Prostate gland (tissue), 2 donors: ENCODE measurements around the gene FGD5. TPM values are rescaled to one million over a fixed set of nuclear protein-coding genes. Genes with fewer than 3 reads are reported as not detected.
A peak's percentile ranks its signal among the peaks of the same experiment; 100 is the strongest.

Experiments used
- DNase-seq: peaks from one replicate; pipeline ENCODE4 v3.0.0-alpha.2; 2019; ENCODE audit warnings: low spot score
- H3K27ac ChIP-seq, 2 donors: fragments of 200-600 bp; sonication (generic); 2 replicates each; pipeline ENCODE4 v1.5.1; 2017 to 2019
- H3K27me3 ChIP-seq: fragments of 200-600 bp; sonication (generic); replicated peaks from 2 replicates; pipeline ENCODE4 v1.5.1; 2019; ENCODE audit not compliant: insufficient read depth
- H3K36me3 ChIP-seq, 2 donors: fragments of 200-600 bp; sonication (generic); 1 replicate in 1 of 2; 2 replicates in 1 of 2; pipeline versions ENCODE4 v1.5.1 to v1.8.1; 2017 to 2019
- H3K4me1 ChIP-seq: fragments of 200-600 bp; sonication (generic); replicated peaks from 2 replicates; pipeline ENCODE4 v1.5.1; 2019
- H3K4me3 ChIP-seq, 2 donors: fragments of 200-600 bp; sonication (generic); 2 replicates each; pipeline ENCODE4 v1.5.1; 2017 to 2019
- H3K9me3 ChIP-seq: fragments of 200-600 bp; sonication (generic); 2 replicates; pipeline ENCODE4 v1.5.1; 2017
- POLR2A ChIP-seq: fragments of 450-650 bp; IDR thresholded peaks from one replicate; pipeline ENCODE4 v1.6.1; 2016; ENCODE audit warnings: antibody characterized with exemption, mild to moderate bottlenecking
- POLR2AphosphoS5 ChIP-seq: sonication (generic); formaldehyde crosslinking; IDR thresholded peaks from one replicate; pipeline ENCODE4 v1.6.1; 2017; ENCODE audit warnings: antibody characterized with exemption
- WGBS: methylation state at CpG from one replicate; pipeline ENCODE4 v1.1.5; 2018; 5-methylcytosine and 5-hydroxymethylcytosine counted together
- intact Hi-C: fragments of 100-400 bp; cut with DNase I; formaldehyde crosslinking; loops from one replicate; pipeline ENCODE4 v1.14.2; 2022
- total RNA-seq, 2 donors: library from RNA; depleted of rRNA; stranded (reverse); fragments of >200 nt; gene quantifications; one replicate each; pipeline ENCODE4 v1.1.0, GENCODE V29; 2016
- TF ChIP-seq, protein P1 (sequence below), 4 experiments: fragments of 200-600 bp in 2 of 4; fragments of 450-650 bp in 2 of 4; sonication (generic) in 2 of 4; IDR thresholded peaks; 1 replicate in 3 of 4; 2 replicates in 1 of 4; pipeline ENCODE4 v1.5.1; 2016 to 2019; ENCODE audit warnings: antibody characterized with exemption in 4 of 4, mild to moderate bottlenecking in 2 of 4, moderate library complexity in 2 of 4

The FGD5 gene
- total RNA-seq, 2 donors from 2014 or later = 4.5 to 15.8 TPM

- Histone ChIP-seq H3K4me1 (no peaks in the 10 kb centered on the region), H3K27ac (no peak overlapping the region), H3K36me3 (no peaks in the 10 kb centered on the region), H3K27me3 (no peaks in the 10 kb centered on the region), H3K4me3 (no peak overlapping the region), H3K9me3 (no peaks in the 10 kb centered on the region)
- DNase-seq = no peak
- TF ChIP-seq, protein P1, sequence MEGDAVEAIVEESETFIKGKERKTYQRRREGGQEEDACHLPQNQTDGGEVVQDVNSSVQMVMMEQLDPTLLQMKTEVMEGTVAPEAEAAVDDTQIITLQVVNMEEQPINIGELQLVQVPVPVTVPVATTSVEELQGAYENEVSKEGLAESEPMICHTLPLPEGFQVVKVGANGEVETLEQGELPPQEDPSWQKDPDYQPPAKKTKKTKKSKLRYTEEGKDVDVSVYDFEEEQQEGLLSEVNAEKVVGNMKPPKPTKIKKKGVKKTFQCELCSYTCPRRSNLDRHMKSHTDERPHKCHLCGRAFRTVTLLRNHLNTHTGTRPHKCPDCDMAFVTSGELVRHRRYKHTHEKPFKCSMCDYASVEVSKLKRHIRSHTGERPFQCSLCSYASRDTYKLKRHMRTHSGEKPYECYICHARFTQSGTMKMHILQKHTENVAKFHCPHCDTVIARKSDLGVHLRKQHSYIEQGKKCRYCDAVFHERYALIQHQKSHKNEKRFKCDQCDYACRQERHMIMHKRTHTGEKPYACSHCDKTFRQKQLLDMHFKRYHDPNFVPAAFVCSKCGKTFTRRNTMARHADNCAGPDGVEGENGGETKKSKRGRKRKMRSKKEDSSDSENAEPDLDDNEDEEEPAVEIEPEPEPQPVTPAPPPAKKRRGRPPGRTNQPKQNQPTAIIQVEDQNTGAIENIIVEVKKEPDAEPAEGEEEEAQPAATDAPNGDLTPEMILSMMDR (IDR thresholded peaks at IDR 0.05) = no peak
- TF ChIP-seq POLR2AphosphoS5 (no peak), POLR2A (no peak)
- intact Hi-C loops = no loop called here
- 56% methylated on average over 13 of the region's 13 CpGs for WGBS
These were observed 99.6 kb downstream of the FGD5 start for GRCh38 chr3:14918356-14918860.

- TF ChIP-seq POLR2AphosphoS5 (no peak), POLR2A (no peak)
- TF ChIP-seq, protein P1 (IDR thresholded peaks at IDR 0.05) = no peak
- Histone ChIP-seq H3K27ac (no peak overlapping the region), H3K4me1 (no peaks in the 10 kb centered on the region), H3K36me3 (no peaks in the 10 kb centered on the region), H3K27me3 (no peaks in the 10 kb centered on the region), H3K9me3 (no peaks in the 10 kb centered on the region), H3K4me3 (no peak overlapping the region)
- WGBS = 85% methylated on average over 5 of the region's 5 CpGs
- intact Hi-C loops = loop anchor here (2.0 to 10.0 kb wide), 4 partner anchors 128 to 412 kb away; partner anchors contain the start of genes C3orf20 and CAPN7
- DNase-seq = no peak
These were observed 101.8 kb downstream of the FGD5 start for GRCh38 chr3:14920536-14920935.

- intact Hi-C loops = loop anchor here (2.0 to 10.0 kb wide), 4 partner anchors 128 to 412 kb away; partner anchors contain the start of genes C3orf20 and CAPN7
- TF ChIP-seq, protein P1 (IDR thresholded peaks at IDR 0.05) = peak; percentile 94 to 99 (median 96)
- no peak for TF ChIP-seq POLR2A
- peak; percentile 47 for TF ChIP-seq POLR2AphosphoS5
- peak; percentile 79 for DNase-seq
- Histone ChIP-seq H3K27me3 (no peaks in the 10 kb centered on the region), H3K9me3 (no peaks in the 10 kb centered on the region), H3K4me3 (no peak overlapping the region), H3K27ac (no peak overlapping the region), H3K4me1 (no peaks in the 10 kb centered on the region), H3K36me3 (no peaks in the 10 kb centered on the region)
- WGBS = 8% methylated on average over 10 of the region's 10 CpGs
These were observed 102.4 kb downstream of the FGD5 start for GRCh38 chr3:14921034-14921616.

DNA sequence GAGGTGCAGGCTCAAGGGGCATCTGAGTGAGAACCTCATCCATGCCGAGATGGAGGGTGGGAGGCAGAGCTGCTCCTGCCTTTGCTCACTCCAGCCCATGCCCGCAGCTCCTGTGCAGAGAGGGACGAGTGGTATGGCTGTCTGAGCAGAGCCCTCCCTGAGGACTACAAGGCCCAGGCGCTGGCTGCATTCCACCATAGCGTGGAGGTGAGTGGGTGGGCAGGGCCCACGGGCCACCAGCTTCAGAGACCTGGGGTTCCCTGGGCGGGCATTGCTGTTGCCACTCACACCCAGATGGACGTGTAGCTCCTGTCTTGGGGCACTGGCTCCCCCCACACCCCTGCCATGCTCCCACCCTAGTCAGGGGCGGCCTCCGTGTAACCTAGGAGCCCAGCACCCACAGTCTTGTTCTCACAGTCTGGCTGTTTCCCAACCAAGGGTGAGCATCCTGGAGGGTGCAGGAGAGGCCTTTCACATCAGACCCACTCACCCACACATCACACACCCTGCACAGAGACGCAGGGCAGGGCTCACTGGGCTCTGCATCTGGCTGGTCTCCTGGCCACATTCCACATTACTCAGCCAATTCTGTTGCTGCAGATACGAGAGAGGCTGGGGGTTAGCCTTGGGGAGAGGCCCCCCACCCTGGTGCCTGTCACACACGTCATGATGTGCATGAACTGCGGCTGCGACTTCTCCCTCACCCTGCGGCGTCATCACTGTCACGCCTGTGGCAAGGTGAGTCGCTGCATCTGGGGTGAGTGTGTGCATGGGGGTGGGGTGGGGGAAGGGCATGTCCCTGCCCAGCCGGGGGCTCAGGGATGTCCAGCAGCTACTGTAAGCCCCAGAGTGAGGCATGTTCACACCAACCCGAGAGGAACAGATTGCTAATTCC is 103.3 kb downstream of the FGD5 start:
- Histone ChIP-seq H3K4me1 (no peaks in the 10 kb centered on the region), H3K4me3 (no peak overlapping the region), H3K36me3 (no peaks in the 10 kb centered on the region), H3K27me3 (no peaks in the 10 kb centered on the region), H3K27ac (no peak overlapping the region), H3K9me3 (no peaks in the 10 kb centered on the region)
- TF ChIP-seq POLR2A (no peak), POLR2AphosphoS5 (no peak)
- TF ChIP-seq, protein P1 (IDR thresholded peaks at IDR 0.05) = no peak
- no peak for DNase-seq
- intact Hi-C loops = loop anchor here (2.0 to 10.0 kb wide), 4 partner anchors 129 to 413 kb away; partner anchors contain the start of genes C3orf20 and CAPN7
- 84% methylated on average over 21 of the region's 21 CpGs for WGBS
